Esophagus mucosa (tissue), 1 donor: ENCODE results near the gene LNP1. TPM values are rescaled to one million over a fixed set of nuclear protein-coding genes. Genes with fewer than 3 reads are reported as not detected.

Source experiments
- ATAC-seq: fragments of 200-7000 bp; cut with Tn5 transposase; one replicate; pipeline ENCODE4 v1.9.1; 2020
- total RNA-seq: library from RNA; stranded (reverse); gene quantifications from one replicate; pipeline ENCODE4 v1.2.4, GENCODE V29; 2023
- donor health status: DM: yes; HTN: yes; CAD: no.

The LNP1 gene
- total RNA-seq, 1 donor from 2014 or later: 0.64 TPM

DNA sequence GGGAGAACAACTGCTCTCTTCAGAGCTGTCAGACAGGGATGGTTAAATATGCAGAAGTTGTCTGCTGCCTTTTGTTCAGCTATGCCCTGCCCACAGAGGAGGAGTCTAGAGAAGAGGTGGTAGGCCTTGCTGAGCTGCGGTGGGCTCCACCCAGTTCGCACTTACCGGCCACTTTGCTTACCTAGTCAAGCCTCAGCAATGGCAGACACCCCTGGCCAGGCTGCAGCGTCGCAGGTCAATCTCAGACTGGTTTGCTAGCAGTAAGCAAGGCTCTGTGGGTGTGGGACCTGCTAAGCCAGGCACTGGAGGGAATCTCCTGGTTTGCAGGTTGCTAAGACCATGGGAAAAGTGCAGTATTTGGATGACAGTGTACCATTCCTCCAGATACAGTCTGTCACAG lies 78.7 kb downstream of the LNP1 start:
- no peak for ATAC-seq

DNA sequence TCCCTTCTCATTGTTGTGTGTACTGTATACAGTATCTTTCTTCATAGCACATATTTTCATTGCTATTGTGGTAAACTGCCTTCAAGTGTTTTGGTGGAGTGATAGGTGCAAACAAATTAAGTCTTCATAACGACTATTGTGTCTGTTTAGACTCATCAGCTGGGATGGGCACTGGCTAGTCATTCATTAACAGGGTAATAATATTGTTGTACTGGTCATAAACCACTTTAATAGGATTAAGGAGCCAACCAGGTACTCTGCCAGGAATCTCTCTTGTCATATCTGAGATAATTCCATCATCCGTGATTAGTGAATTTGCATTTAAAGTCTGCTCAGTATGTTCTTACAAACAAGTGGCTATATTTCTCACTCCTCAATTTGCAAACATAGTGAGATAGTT lies 80.8 kb downstream of the LNP1 start:
- no peak for ATAC-seq

DNA sequence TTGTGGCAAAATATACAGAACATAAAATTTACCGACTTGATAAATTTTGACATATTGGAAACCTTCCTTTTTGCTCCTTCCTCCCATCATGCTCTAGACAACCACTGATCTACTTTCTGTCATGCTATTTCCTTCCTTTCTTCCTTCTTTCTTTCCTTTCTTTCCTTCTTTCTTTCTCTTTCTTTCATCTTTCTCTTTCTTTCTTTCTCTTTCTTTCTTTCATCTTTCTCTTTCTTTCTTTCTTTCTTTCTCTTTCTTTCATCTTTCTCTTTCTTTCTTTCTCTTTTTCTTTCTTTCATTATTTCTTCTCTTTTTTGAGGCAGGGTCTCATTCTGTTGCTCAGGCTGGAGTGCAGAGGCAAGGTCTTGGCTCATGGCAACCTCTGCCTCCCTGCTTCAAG lies 82.2 kb downstream of the LNP1 start:
- no peak for ATAC-seq

DNA sequence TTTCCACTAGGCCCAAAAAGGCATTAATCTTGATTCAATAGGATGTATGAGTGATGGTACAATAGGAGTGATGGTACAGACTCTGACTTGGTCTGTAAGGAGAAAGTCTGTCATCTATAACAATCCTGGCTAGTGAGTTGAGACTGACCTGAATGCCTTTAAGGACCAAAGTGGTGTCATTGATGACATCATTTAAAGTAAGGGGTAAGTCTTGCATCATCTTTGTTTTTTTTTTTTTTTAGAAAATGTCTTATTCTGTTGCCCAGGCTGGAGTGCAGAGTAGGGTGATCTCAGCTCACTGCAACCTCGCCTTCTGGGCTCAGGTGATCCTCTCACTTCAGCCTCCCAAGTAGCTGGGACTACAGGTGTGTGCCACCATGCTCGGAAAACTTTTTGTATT lies 85.5 kb downstream of the LNP1 start:
- ATAC-seq: no peak

DNA sequence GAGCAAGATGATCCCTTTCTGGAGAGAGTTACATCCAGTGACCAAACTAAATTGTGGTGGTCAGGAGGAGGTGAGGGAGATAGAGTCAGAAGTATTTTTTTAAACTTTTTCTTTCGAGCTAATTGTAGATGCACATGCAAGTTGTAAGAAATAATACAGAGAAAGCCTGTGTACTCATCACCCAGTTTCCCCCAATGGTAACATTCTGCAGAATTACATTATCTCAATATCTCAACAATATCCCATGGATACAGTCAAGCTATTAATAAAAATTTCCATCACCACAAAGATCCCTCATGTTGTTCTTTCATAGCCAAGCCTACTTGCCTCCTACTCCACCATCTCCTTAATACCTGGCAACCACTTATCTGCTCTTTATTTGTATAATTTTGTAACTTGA lies 87.8 kb downstream of the LNP1 start:
- no peak for ATAC-seq

DNA sequence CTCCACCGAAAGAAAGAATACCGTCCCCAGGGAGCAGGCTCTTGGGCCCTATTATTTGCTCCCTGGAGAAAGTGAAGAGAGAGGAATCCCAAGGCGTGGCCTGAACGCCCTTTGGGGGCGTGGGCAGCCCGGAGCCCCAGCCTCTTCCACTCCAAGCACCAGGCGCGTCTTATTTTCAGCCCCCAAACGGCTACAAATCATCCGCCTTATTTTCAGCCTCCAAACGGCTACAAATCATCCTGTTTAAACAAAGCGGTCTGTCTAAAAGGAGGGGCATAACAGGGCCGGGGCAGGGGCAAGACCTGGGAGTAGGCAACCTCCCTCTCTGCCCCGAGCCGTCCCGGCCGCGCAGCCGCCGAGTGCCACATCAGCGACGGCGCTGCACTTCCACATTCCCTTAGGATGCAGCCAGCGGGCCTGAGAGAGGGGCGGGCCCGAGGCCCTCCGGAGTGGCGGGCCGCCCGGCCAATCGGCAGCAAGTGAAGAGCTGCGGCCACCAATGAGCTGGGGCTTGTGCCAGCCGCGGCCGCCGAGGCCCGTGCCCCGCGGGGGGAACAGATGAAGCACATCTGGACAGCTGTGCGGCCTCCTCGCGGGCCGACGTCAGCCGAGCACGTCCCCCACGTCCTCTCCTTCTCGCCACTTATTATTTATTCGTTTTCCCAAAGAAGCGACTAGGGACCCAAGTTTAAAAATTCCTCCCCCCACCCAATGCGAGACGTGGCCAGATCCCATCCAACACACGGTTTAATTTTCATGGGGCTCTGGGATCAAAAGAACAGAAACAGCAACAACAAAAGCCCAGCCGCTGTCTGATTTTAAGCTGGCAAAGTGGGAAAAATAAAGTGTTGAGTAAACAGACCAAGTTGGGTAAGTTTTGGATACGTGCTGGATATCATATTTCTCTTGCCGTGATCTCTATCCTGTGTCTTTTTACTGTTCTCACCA lies 91.0 kb downstream of the LNP1 start, which contains the start of gene TMEM45A:
TMEM45A (plus strand) TSS at position 561 of the 948 bp plus-strand sequence. CDS start 62,593 bp downstream, outside the sequence.
- peak; percentile 100 for ATAC-seq

DNA sequence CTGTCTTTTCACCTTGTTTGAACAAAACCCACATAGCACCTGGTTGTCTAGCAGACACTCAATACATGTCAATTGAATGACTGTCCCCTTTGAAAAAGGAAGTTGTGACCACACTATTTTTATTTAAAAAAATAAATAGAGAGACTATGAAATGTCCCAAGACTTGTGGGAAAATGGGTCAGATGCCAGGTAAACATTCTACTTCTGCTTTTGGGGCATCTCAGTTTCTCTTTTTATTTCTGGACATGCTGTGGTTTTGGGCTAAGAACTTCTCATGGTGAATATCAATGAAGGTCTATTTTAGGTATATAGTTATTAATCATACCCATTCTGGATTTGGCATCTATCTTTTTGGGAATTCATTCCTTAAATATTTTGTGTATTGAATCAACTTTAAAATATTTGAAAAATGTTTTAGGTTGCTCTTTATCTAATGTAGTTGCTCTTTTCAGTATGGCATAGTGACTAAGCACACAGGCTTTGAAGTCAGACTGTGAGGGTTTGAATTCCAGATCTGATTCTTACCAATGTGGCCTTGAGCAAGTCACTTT lies 95.4 kb downstream of the LNP1 start:
- no peak for ATAC-seq

DNA sequence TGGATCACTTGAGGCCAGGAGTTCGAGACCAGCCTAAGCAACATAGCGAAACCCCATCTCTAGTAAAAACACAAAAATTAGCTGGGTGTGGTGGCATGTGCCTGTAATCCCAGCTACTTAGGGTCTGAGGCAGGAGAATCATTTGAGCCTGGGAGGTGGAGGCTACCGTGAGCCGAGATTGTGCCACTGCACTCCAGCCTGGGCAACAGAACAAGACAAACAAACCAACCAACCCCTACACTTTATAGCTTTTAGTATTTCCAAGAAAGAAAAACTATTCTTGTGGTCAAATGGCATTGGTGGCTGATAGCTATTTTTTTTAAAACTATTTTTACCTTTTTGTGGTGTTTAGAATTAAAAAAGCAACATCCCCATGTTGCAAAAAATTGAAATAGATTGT lies 98.3 kb downstream of the LNP1 start:
- ATAC-seq: no peak

DNA sequence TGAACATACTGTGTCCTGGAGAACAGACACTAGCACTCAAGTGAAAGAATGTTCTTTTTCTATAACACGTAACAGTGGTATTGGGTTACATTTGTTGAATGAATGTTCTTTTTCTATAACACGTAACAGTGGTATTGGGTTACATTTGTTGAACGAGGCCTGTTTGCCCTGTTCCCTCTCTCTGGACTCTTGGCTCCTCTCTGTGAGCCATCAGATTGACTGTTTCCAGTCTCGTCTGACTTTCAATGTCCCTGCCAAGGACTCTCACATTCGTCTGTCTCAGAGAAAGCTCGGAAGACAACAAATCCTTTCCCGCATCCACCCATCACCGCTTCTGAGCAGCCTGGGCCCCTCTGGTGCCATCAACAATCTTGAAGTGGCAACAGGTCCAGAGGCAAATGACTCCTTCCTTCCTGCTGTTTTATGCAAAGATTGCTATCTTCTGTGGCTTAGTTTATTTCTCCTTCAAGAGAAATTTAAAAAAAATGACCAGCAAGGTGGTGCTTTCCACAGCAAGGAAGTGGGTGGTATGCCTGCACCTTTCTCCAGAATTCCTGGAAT lies 99.1 kb downstream of the LNP1 start:
- ATAC-seq: no peak

DNA sequence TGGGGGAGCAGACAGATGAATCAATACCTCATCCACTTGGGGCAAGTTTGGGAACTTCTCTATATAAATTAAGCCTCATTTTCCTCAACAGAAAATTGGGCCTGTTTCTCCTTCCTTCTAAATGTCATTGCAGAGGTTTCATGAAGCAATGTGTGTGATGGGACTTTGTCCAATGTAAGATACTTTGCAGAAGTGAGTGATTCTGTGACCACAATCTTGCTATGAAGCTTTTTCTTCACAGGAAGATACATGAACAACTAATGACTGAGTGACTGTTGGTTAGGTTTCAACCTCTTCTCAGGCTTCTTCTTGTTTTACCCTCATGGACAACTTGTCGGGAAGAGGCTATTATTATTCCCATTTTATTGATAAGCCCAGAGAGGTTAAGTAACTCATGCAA lies 102.1 kb downstream of the LNP1 start:
- ATAC-seq: no peak

Other genes with a start within 250 kb of the LNP1 start
- gene TBC1D23, start 140.5 kb upstream of the LNP1 start, total RNA-seq: 25.1 TPM
- gene NIT2, start 66.8 kb upstream of the LNP1 start, total RNA-seq: 48.7 TPM
- 33.0 TPM for gene TOMM70, start 450 bp upstream of the LNP1 start, total RNA-seq
- gene TMEM45A, start 91.1 kb downstream of the LNP1 start, total RNA-seq: 13.6 TPM
- gene ADGRG7, start 208.1 kb downstream of the LNP1 start, total RNA-seq: not detected